BE2C (cell line): Measurements from ENCODE around the gene PRXL2C.
"Not testable (repeated sequence)": the region's sequence is repeated elsewhere in the genome, so short reads cannot be mapped to it uniquely, and the experiment has no call there.

Experiments used
- DNase-seq: peaks from one replicate; pipeline ENCODE4 v3.0.0-alpha.2; 2020
- H3K27me3 ChIP-seq: fragments of 250-450 bp; sonication (Bioruptor Pico); 2 replicates; pipeline ENCODE4 v1.5.1; 2020; ENCODE audit warnings: mild to moderate bottlenecking
- H3K36me3 ChIP-seq: fragments of 250-450 bp; sonication (Bioruptor Pico); 2 replicates; pipeline ENCODE4 v1.5.1; 2020; ENCODE audit warnings: mild to moderate bottlenecking
- H3K4me1 ChIP-seq: fragments of 250-450 bp; sonication (Bioruptor Pico); 2 replicates; pipeline ENCODE4 v1.5.1; 2020
- H3K4me3 ChIP-seq: 2 replicates; pipeline ENCODE4 v1.5.1; 2011; ENCODE audit warnings: low read depth, low read length
- H3K9me3 ChIP-seq: fragments of 250-450 bp; sonication (Bioruptor Pico); 2 replicates; pipeline ENCODE4 v1.5.1; 2020
- CTCF ChIP-seq: IDR thresholded peaks from 2 replicates; pipeline ENCODE4 v1.5.1; 2012; ENCODE audit warnings: mild to moderate bottlenecking, low read depth, low read length

PRXL2C gene

DNA sequence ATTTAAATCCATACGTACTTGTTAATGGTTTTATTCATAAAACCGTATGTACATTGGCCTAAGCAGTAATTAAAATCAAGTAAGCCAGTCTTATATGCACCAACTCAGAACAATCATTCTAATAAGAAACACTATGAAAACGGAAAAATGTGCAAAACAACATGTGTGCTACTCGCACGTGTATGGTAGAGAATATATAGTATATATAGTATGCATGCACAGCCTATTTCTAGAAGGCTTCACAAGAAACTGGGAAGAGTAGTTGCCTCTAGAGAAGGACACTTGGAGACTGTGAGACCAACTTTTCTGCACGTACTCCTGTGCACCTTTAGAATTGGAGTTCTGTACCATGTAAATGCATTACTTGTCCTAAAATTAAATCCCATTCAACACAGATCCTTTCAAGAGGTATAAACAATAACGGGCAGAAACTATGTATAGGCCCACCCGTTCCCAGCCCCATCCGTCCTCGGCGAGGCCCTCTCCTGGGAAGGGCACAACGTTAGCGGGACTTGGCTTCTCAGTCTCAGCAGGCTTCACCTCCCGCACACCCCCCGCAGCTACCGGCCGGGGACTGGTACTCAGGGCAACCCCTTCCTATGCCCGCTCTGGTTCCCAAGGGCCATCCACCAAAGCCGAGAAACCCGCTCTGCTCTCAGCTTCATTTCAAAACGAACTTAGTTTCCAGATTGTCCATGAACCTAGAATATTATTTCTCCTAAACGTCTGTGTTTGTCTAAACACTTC lies 37.5 kb downstream of the PRXL2C start:
- peaks cover 3% of the 10 kb centered on the region for H3K4me1 ChIP-seq
- TF ChIP-seq CTCF, result no peak
- DNase-seq, result peak; percentile 11
- H3K36me3 ChIP-seq, result no peaks in the 10 kb centered on the region
- no peak overlapping the region for H3K4me3 ChIP-seq
- H3K27me3 ChIP-seq, result peaks cover 5% of the 10 kb centered on the region; the same call in 1 of the 2 replicates
- H3K9me3 ChIP-seq, result no peaks in the 10 kb centered on the region

DNA sequence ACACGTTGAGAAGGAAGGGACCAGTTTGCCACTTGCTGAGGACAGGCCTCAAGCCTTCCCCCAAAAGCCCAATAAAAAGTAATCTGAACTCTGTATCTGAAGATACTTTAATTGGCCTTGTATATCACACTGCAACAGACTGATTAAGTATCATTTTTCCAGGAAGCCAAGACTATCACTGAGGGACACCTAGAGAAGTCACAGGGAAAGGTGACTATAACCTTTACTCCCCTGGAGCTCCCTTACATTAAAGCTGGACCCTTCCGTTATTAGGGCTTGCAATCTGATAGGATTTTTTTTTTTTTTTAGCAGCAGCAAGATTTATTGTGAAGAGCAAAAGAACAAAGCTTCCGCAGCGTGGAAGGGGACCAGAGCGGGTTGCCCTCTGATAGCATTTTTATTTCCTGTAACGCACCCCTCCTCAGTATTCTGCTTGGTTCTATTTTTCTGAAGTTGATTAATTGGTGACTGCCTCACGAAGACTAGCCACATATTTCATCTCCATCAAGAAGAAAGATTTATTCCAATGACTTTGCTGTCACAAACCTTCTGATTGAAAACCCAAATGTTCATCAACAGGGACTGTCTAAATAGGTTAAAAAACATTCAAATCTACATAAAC lies 38.2 kb downstream of the PRXL2C start:
- DNase-seq, result no peak
- H3K4me3 ChIP-seq, result no peak overlapping the region
- no peak for TF ChIP-seq CTCF

DNA sequence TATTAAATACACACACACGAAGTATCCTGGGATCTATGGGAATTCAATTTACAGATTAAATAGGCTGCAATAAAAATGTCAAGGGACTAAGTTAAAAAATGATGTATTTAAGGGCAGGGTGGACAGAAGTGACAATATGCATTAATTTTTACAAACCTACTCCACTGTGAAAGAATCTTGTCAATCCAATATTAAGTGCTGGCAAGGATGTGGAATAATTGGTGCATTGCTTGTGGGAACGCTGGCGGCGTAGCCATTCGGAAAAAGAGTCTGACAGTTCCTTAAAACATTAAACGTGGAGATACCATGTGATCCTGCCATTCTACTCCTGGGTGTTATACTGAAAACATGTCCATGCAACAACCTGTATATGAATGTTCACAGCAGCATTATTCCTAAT lies 39.7 kb downstream of the PRXL2C start:
- Histone ChIP-seq H3K9me3 (no peaks in the 10 kb centered on the region), H3K4me1 (peaks cover 9% of the 10 kb centered on the region), H3K36me3 (no peaks in the 10 kb centered on the region), H3K27me3 (peaks cover 5% of the 10 kb centered on the region; the same call in 1 of the 2 replicates), H3K4me3 (no peak overlapping the region)
- no peak for DNase-seq
- TF ChIP-seq CTCF, result no peak

More for the DNA sequence above, 38.2 kb downstream of the PRXL2C start:
- Histone ChIP-seq H3K9me3 (no peaks in the 10 kb centered on the region), H3K27me3 (peaks cover 5% of the 10 kb centered on the region; the same call in 1 of the 2 replicates), H3K4me1 (peaks cover 9% of the 10 kb centered on the region), H3K36me3 (no peaks in the 10 kb centered on the region)

- not testable (repeated sequence) for H3K9me3 ChIP-seq, DNase-seq, H3K36me3 ChIP-seq
These were observed 40.5 kb downstream of the PRXL2C start for GRCh38 chr9:96614664-96615063.

DNA sequence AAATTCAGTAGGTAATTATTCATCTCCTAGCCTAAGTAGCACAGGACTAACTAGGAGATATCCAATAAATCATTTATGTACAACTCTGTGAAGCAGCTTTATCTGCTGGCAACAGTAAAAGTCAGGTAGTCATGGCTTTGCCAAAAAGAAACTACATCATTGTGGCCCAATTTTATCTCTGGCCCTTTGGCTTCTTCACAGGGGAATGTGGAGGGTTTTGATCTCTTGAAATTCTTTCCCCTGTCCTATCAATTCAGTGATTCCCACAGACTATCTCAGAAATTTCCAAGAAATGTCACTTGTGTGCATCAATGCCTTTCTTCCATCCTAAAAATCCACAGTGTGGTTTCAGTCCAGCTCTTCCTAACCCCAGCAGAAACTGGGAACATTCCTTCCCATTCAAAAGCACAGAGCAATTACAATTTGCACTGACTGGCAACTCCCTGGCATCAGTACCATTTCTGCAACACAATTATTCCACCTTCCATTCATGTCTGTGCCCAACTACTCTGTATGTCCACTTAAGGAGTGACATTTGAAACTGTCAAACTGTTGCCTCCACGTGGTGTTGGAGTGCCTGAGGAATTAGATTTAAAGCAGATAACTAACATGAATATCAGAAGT lies 42.0 kb downstream of the PRXL2C start:
- no peaks in the 10 kb centered on the region for H3K9me3 ChIP-seq

More at GRCh38 chr9:96614664-96615063, 40.5 kb downstream of the PRXL2C start:
- not testable (repeated sequence) for H3K4me3 ChIP-seq, H3K4me1 ChIP-seq, H3K27me3 ChIP-seq

More for the DNA sequence above, 42.0 kb downstream of the PRXL2C start:
- TF ChIP-seq CTCF, result no peak
- Histone ChIP-seq H3K36me3 (no peaks in the 10 kb centered on the region), H3K4me3 (no peak overlapping the region), H3K4me1 (peaks cover 6% of the 10 kb centered on the region), H3K27me3 (no peaks in the 10 kb centered on the region; the same call in 1 of the 2 replicates)
- DNase-seq, result no peak
